ENCODE results near the gene TARS3.

The TARS3 gene

GRCh38 chr15:101641129-101641764 is 83.0 kb downstream of the TARS3 start:
- Histone ChIP-seq H3K4me3 (ENCODE audit: severe bottlenecking) (no peak overlapping the region), H3K27me3 (ENCODE audit: insufficient read depth, poor library complexity, severe bottlenecking) (no peaks in the 10 kb centered on the region), H3K9me3 (ENCODE audit: severe bottlenecking) (no peaks in the 10 kb centered on the region), H3K4me1 (ENCODE audit: insufficient read depth, poor library complexity, severe bottlenecking) (peaks cover 17% of the 10 kb centered on the region), H3K36me3 (ENCODE audit: low read depth) (peaks cover 60% of the 10 kb centered on the region), H3K27ac (ENCODE audit: poor library complexity, severe bottlenecking) (peak overlapping the region; percentile 3)
- ATAC-seq (ENCODE audit: low read depth) (peak; percentile 17; the same call in 1 of the 3 replicates), DNase-seq (ENCODE audit: low spot score) (no peak)
- TF ChIP-seq CTCF (IDR thresholded peaks at IDR 0.05; ENCODE audit: poor library complexity, severe bottlenecking) = peak; percentile 100

- no peak for DNase-seq (ENCODE audit: low spot score)
- peaks cover 17% of the 10 kb centered on the region for H3K4me1 ChIP-seq (ENCODE audit: insufficient read depth, poor library complexity, severe bottlenecking)
- H3K4me3 ChIP-seq (ENCODE audit: severe bottlenecking) = no peak overlapping the region
- no peak for ATAC-seq (ENCODE audit: low read depth)
- H3K9me3 ChIP-seq (ENCODE audit: severe bottlenecking) = no peaks in the 10 kb centered on the region
- TF ChIP-seq CTCF (IDR thresholded peaks at IDR 0.05; ENCODE audit: poor library complexity, severe bottlenecking) = no peak
- no peak overlapping the region for H3K27ac ChIP-seq (ENCODE audit: poor library complexity, severe bottlenecking)
- peaks cover 44% of the 10 kb centered on the region for H3K36me3 ChIP-seq (ENCODE audit: low read depth)
- H3K27me3 ChIP-seq (ENCODE audit: insufficient read depth, poor library complexity, severe bottlenecking) = no peaks in the 10 kb centered on the region
These were observed 84.6 kb downstream of the TARS3 start for GRCh38 chr15:101639667-101640066.

- H3K36me3 ChIP-seq (ENCODE audit: low read depth) = peaks cover 30% of the 10 kb centered on the region
- DNase-seq (ENCODE audit: low spot score) = no peak
- peak; percentile 5 for TF ChIP-seq CTCF (IDR thresholded peaks at IDR 0.05; ENCODE audit: poor library complexity, severe bottlenecking)
- no peak overlapping the region for H3K4me3 ChIP-seq (ENCODE audit: severe bottlenecking)
- H3K9me3 ChIP-seq (ENCODE audit: severe bottlenecking) = no peaks in the 10 kb centered on the region
- H3K27ac ChIP-seq (ENCODE audit: poor library complexity, severe bottlenecking) = peak overlapping the region; percentile 45
- H3K4me1 ChIP-seq (ENCODE audit: insufficient read depth, poor library complexity, severe bottlenecking) = peaks cover 17% of the 10 kb centered on the region
- no peaks in the 10 kb centered on the region for H3K27me3 ChIP-seq (ENCODE audit: insufficient read depth, poor library complexity, severe bottlenecking)
- peak; percentile 13; the same call in 2 of the 3 replicates for ATAC-seq (ENCODE audit: low read depth)
These were observed 86.4 kb downstream of the TARS3 start for GRCh38 chr15:101637919-101638318.

GRCh38 chr15:101637516-101637915 is 86.8 kb downstream of the TARS3 start:
- Histone ChIP-seq H3K36me3 (ENCODE audit: low read depth) (peaks cover 26% of the 10 kb centered on the region), H3K27me3 (ENCODE audit: insufficient read depth, poor library complexity, severe bottlenecking) (no peaks in the 10 kb centered on the region), H3K4me3 (ENCODE audit: severe bottlenecking) (no peak overlapping the region), H3K9me3 (ENCODE audit: severe bottlenecking) (no peaks in the 10 kb centered on the region), H3K4me1 (ENCODE audit: insufficient read depth, poor library complexity, severe bottlenecking) (peaks cover 17% of the 10 kb centered on the region), H3K27ac (ENCODE audit: poor library complexity, severe bottlenecking) (peak overlapping the region; percentile 45)
- ATAC-seq (ENCODE audit: low read depth) = peak; percentile 91
- DNase-seq (ENCODE audit: low spot score) = no peak
- peak; percentile 9 for TF ChIP-seq CTCF (IDR thresholded peaks at IDR 0.05; ENCODE audit: poor library complexity, severe bottlenecking)

GRCh38 chr15:101637038-101637437 is 87.2 kb downstream of the TARS3 start:
- TF ChIP-seq CTCF (IDR thresholded peaks at IDR 0.05; ENCODE audit: poor library complexity, severe bottlenecking) = no peak
- H3K27me3 ChIP-seq (ENCODE audit: insufficient read depth, poor library complexity, severe bottlenecking) = no peaks in the 10 kb centered on the region
- H3K36me3 ChIP-seq (ENCODE audit: low read depth) = peaks cover 22% of the 10 kb centered on the region
- no peak overlapping the region for H3K4me3 ChIP-seq (ENCODE audit: severe bottlenecking)
- ATAC-seq (ENCODE audit: low read depth) (no peak), DNase-seq (ENCODE audit: low spot score) (no peak)
- H3K9me3 ChIP-seq (ENCODE audit: severe bottlenecking) = no peaks in the 10 kb centered on the region
- peak overlapping the region; percentile 45 for H3K27ac ChIP-seq (ENCODE audit: poor library complexity, severe bottlenecking)
- H3K4me1 ChIP-seq (ENCODE audit: insufficient read depth, poor library complexity, severe bottlenecking) = peaks cover 17% of the 10 kb centered on the region

Data from RWPE2 (cell line).